ENCODE data around the gene C14orf132. TPM values are rescaled to one million over a fixed set of nuclear protein-coding genes. Genes with fewer than 3 reads are reported as not detected.

Gene C14orf132
- total and polyA plus RNA-seq, 2 donors (not counting 1 experiment from before 2014, with no cell fraction given) = 12.1 to 48.6 TPM

- no peak overlapping the region for H3K9ac ChIP-seq (ENCODE audit: insufficient read depth, low read length)
- no peak overlapping the region for H3K27ac ChIP-seq (ENCODE audit: insufficient read depth, low read length)
- no peaks in the 10 kb centered on the region for H3K9me3 ChIP-seq (ENCODE audit: control insufficient read depth, insufficient read depth, low read depth, low read length)
- no peaks in the 10 kb centered on the region for H3K27me3 ChIP-seq (ENCODE audit: control insufficient read depth, insufficient read depth, low read length)
- no peak for TF ChIP-seq EZH2 (IDR thresholded peaks at IDR 0.05; ENCODE audit: low read length, missing control alignments)
- TF ChIP-seq CTCF (conservative IDR thresholded peaks at IDR 0.05 in 1 of 2, IDR thresholded peaks at IDR 0.05 in 1 of 2; ENCODE audit: low read depth in 1 of 2, low read length in 2 of 2) = no peak
- H3K4me1 ChIP-seq (ENCODE audit: control insufficient read depth, extremely low read depth, insufficient read depth, low read length) = peaks cover 5% of the 10 kb centered on the region
- H4K20me1 ChIP-seq (ENCODE audit: control insufficient read depth, extremely low read depth, insufficient read depth, low read length) = no peaks in the 10 kb centered on the region
- no peak overlapping the region for H3K4me2 ChIP-seq (ENCODE audit: extremely low read depth, insufficient read depth, low read length)
- DNase-seq (ENCODE audit: low read depth in 2 of 2) = no peak
- H3K4me3 ChIP-seq (replicated peaks in 1 of 4; ENCODE audit: control extremely low read depth in 1 of 4, insufficient read depth in 1 of 4, low read depth in 3 of 4, low read length in 4 of 4) = no peak overlapping the region
- H3K36me3 ChIP-seq (ENCODE audit: control insufficient read depth, insufficient read depth, low read length) = no peaks in the 10 kb centered on the region
- H2AFZ ChIP-seq (ENCODE audit: low read length) = no peak overlapping the region
- H3K79me2 ChIP-seq (ENCODE audit: control insufficient read depth, insufficient read depth, low read length) = no peaks in the 10 kb centered on the region
Measured at GRCh38 chr14:96118391-96118790, 79.2 kb downstream of the C14orf132 start.

GRCh38 chr14:96119947-96120346, 80.8 kb downstream of the C14orf132 start:
- Histone ChIP-seq H3K79me2 (ENCODE audit: control insufficient read depth, insufficient read depth, low read length) (no peaks in the 10 kb centered on the region), H3K9ac (ENCODE audit: insufficient read depth, low read length) (no peak overlapping the region), H2AFZ (ENCODE audit: low read length) (no peak overlapping the region), H3K4me2 (ENCODE audit: extremely low read depth, insufficient read depth, low read length) (no peak overlapping the region), H3K9me3 (ENCODE audit: control insufficient read depth, insufficient read depth, low read depth, low read length) (no peaks in the 10 kb centered on the region), H3K4me3 (replicated peaks in 1 of 4; ENCODE audit: control extremely low read depth in 1 of 4, insufficient read depth in 1 of 4, low read depth in 3 of 4, low read length in 4 of 4) (no peak overlapping the region), H3K27ac (ENCODE audit: insufficient read depth, low read length) (no peak overlapping the region), H3K36me3 (ENCODE audit: control insufficient read depth, insufficient read depth, low read length) (no peaks in the 10 kb centered on the region), H3K27me3 (ENCODE audit: control insufficient read depth, insufficient read depth, low read length) (no peaks in the 10 kb centered on the region), H3K4me1 (ENCODE audit: control insufficient read depth, extremely low read depth, insufficient read depth, low read length) (peaks cover 5% of the 10 kb centered on the region), H4K20me1 (ENCODE audit: control insufficient read depth, extremely low read depth, insufficient read depth, low read length) (no peaks in the 10 kb centered on the region)
- peak in 1 of 2 donors; percentile 75 for DNase-seq (ENCODE audit: low read depth in 2 of 2)
- no peak for TF ChIP-seq CTCF (conservative IDR thresholded peaks at IDR 0.05 in 1 of 2, IDR thresholded peaks at IDR 0.05 in 1 of 2; ENCODE audit: low read depth in 1 of 2, low read length in 2 of 2)

GRCh38 chr14:96120392-96120791, 81.2 kb downstream of the C14orf132 start:
- Histone ChIP-seq H3K79me2 (ENCODE audit: control insufficient read depth, insufficient read depth, low read length) (no peaks in the 10 kb centered on the region), H3K9me3 (ENCODE audit: control insufficient read depth, insufficient read depth, low read depth, low read length) (no peaks in the 10 kb centered on the region), H3K27me3 (ENCODE audit: control insufficient read depth, insufficient read depth, low read length) (no peaks in the 10 kb centered on the region), H3K27ac (ENCODE audit: insufficient read depth, low read length) (no peak overlapping the region), H2AFZ (ENCODE audit: low read length) (no peak overlapping the region), H3K4me3 (replicated peaks in 1 of 4; ENCODE audit: control extremely low read depth in 1 of 4, insufficient read depth in 1 of 4, low read depth in 3 of 4, low read length in 4 of 4) (no peak overlapping the region), H3K4me2 (ENCODE audit: extremely low read depth, insufficient read depth, low read length) (no peak overlapping the region), H4K20me1 (ENCODE audit: control insufficient read depth, extremely low read depth, insufficient read depth, low read length) (no peaks in the 10 kb centered on the region), H3K36me3 (ENCODE audit: control insufficient read depth, insufficient read depth, low read length) (no peaks in the 10 kb centered on the region), H3K4me1 (ENCODE audit: control insufficient read depth, extremely low read depth, insufficient read depth, low read length) (peaks cover 5% of the 10 kb centered on the region), H3K9ac (ENCODE audit: insufficient read depth, low read length) (no peak overlapping the region)
- no peak for DNase-seq (ENCODE audit: low read depth in 2 of 2)
- TF ChIP-seq CTCF (conservative IDR thresholded peaks at IDR 0.05 in 1 of 2, IDR thresholded peaks at IDR 0.05 in 1 of 2; ENCODE audit: low read depth in 1 of 2, low read length in 2 of 2) (no peak), EZH2 (IDR thresholded peaks at IDR 0.05; ENCODE audit: low read length, missing control alignments) (no peak)
